H1 (cell line): ENCODE data around the gene SHANK2. TPM values are rescaled to one million over a fixed set of nuclear protein-coding genes. Genes with fewer than 3 reads are reported as not detected.
A peak's percentile ranks its signal among the peaks of the same experiment; 100 is the strongest.

ENCODE experiments used
- CTCF ChIA-PET: fragments of 300-600 bp; sonication (Branson Sonifier 250); formaldehyde crosslinking; loops from one replicate; lab custom pipeline; 2021; ENCODE audit not compliant: partially characterized antibody; lab: Charles Lee
- POLR2A ChIA-PET: fragments of 300-600 bp; sonication (Branson Sonifier 250); formaldehyde crosslinking; loops from one replicate; lab custom pipeline; 2021; ENCODE audit warnings: inconsistent platforms; ENCODE audit not compliant: partially characterized antibody; lab: Charles Lee
- DNase-seq, 2 experiments: peaks; one replicate each; pipeline versions ENCODE4 v3.0.0 to v3.0.0-alpha.2; 2010 to 2022; ENCODE audit warnings: low spot score in 2 of 2, low read depth in 1 of 2, mixed read lengths in 1 of 2
- FAIRE-seq: peaks from 2 replicates; lab custom pipeline; 2011; peaks lifted over from hg19 to GRCh38; lab: Jason Lieb, UNC
- H2AFZ ChIP-seq: 2 replicates; pipeline ENCODE4 v1.8.1; 2012; ENCODE audit warnings: low read length, inconsistent platforms
- H2AK5ac ChIP-seq: 2 replicates; pipeline ENCODE4 v1.6.1; 2013; ENCODE audit warnings: low read depth, low read length
- H2BK120ac ChIP-seq: replicated peaks from 2 replicates; pipeline ENCODE3; 2013; ENCODE audit warnings: low read depth, low read length, inconsistent platforms
- H2BK12ac ChIP-seq: 2 replicates; pipeline ENCODE4 v1.6.1; 2013; ENCODE audit warnings: low read depth, low read length
- H2BK15ac ChIP-seq: 2 replicates; pipeline ENCODE4 v1.6.1; 2013; ENCODE audit warnings: low read length
- H2BK20ac ChIP-seq: 2 replicates; pipeline ENCODE4 v1.6.1; 2013; ENCODE audit warnings: low read length
- H2BK5ac ChIP-seq: 2 replicates; pipeline ENCODE4 v1.6.1; 2013; ENCODE audit warnings: low read depth, low read length
- H3K14ac ChIP-seq: 2 replicates; pipeline ENCODE4 v1.6.1; 2013; ENCODE audit warnings: inconsistent platforms; ENCODE audit not compliant: insufficient read length
- H3K18ac ChIP-seq: 2 replicates; pipeline ENCODE4 v1.6.1; 2013; ENCODE audit warnings: low read length; ENCODE audit errors: extremely low read depth
- H3K23ac ChIP-seq: 2 replicates; pipeline ENCODE4 v1.6.1; 2013; ENCODE audit warnings: inconsistent platforms; ENCODE audit not compliant: insufficient read length
- H3K23me2 ChIP-seq: 2 replicates; pipeline ENCODE4 v1.6.1; 2013; ENCODE audit warnings: low read depth, low read length
- H3K27ac ChIP-seq: 2 replicates; pipeline ENCODE4 v1.6.1; 2011; ENCODE audit warnings: low read depth, low read length, inconsistent platforms
- H3K27me3 ChIP-seq, 4 experiments: replicated peaks in 1 of 4; 1 replicate in 1 of 4; 2 replicates in 3 of 4; pipeline versions ENCODE4 v1.6.1 to v1.8.1; 2011 to 2013; ENCODE audit warnings: low read length in 3 of 4, mild to moderate bottlenecking in 3 of 4, inconsistent platforms in 2 of 4, mixed read lengths in 2 of 4, moderate library complexity in 1 of 4; ENCODE audit not compliant: control insufficient read depth in 3 of 4, insufficient read depth in 3 of 4; ENCODE audit errors: extremely low read depth in 1 of 4
- H3K36me3 ChIP-seq, 4 experiments: 2 replicates each; pipeline versions ENCODE4 v1.6.1 to v1.8.1; 2011 to 2013; ENCODE audit warnings: mild to moderate bottlenecking in 4 of 4, low read length in 3 of 4, moderate library complexity in 2 of 4, control low read depth in 1 of 4, inconsistent platforms in 1 of 4; ENCODE audit not compliant: insufficient read depth in 4 of 4, control insufficient read depth in 2 of 4
- H3K4ac ChIP-seq: replicated peaks from 2 replicates; pipeline ENCODE3; 2013; ENCODE audit warnings: low read length, low read depth, mixed read lengths, inconsistent platforms; ENCODE audit not compliant: insufficient read length
- H3K4me1 ChIP-seq, 4 experiments: replicated peaks in 1 of 4; 1 replicate in 1 of 4; 2 replicates in 3 of 4; pipeline versions ENCODE4 v1.6.1 to v1.8.1; 2011 to 2013; ENCODE audit warnings: low read length in 3 of 4, inconsistent platforms in 2 of 4, mixed read lengths in 1 of 4; ENCODE audit not compliant: insufficient read depth in 4 of 4, control insufficient read depth in 3 of 4
- H3K4me2 ChIP-seq, 2 experiments: 2 replicates each; pipeline versions ENCODE4 v1.6.1 to v1.8.1; 2011 to 2013; ENCODE audit warnings: low read depth in 2 of 2, low read length in 2 of 2, control low read depth in 1 of 2, inconsistent platforms in 1 of 2, mild to moderate bottlenecking in 1 of 2; ENCODE audit not compliant: insufficient read depth in 1 of 2
- H3K4me3 ChIP-seq, 4 experiments: fragments of 200-600, 300-600 bp in 1 of 4; sonication (generic), shearing (Covaris generic), sonication (Bioruptor Twin) in 1 of 4; 2 replicates each; pipeline versions ENCODE4 v1.5.1 to v1.8.1; 2011 to 2016; ENCODE audit warnings: low read length in 4 of 4, low read depth in 3 of 4, control low read depth in 2 of 4, inconsistent platforms in 2 of 4, mild to moderate bottlenecking in 2 of 4, mixed read lengths in 1 of 4, moderate library complexity in 1 of 4; ENCODE audit not compliant: insufficient read depth in 2 of 4; ENCODE audit errors: extremely low read depth in 1 of 4
- H3K56ac ChIP-seq: replicated peaks from 2 replicates; pipeline ENCODE3; 2013; ENCODE audit warnings: low read depth, mild to moderate bottlenecking, mixed read lengths, low read length, inconsistent platforms; ENCODE audit not compliant: insufficient read length
- H3K79me1 ChIP-seq: 2 replicates; pipeline ENCODE4 v1.6.1; 2013; ENCODE audit warnings: low read depth, low read length, control low read depth
- H3K79me2 ChIP-seq, 2 experiments: 2 replicates each; pipeline versions ENCODE4 v1.6.1 to v1.8.1; 2012 to 2013; ENCODE audit warnings: low read length in 2 of 2, mild to moderate bottlenecking in 2 of 2, inconsistent platforms in 1 of 2; ENCODE audit not compliant: insufficient read depth in 2 of 2, control insufficient read depth in 1 of 2
- H3K9ac ChIP-seq, 4 experiments: replicated peaks in 1 of 4; 1 replicate in 1 of 4; 2 replicates in 3 of 4; pipeline versions ENCODE4 v1.6.1 to v1.8.1; 2011 to 2013; ENCODE audit warnings: low read depth in 3 of 4, low read length in 3 of 4, control low read depth in 2 of 4, mild to moderate bottlenecking in 2 of 4, moderate library complexity in 2 of 4, inconsistent platforms in 1 of 4; ENCODE audit errors: extremely low read depth in 1 of 4
- H3K9me3 ChIP-seq, 2 experiments: 2 replicates each; pipeline versions ENCODE4 v1.6.1 to v1.8.1; 2012 to 2013; ENCODE audit warnings: mild to moderate bottlenecking in 2 of 2, moderate library complexity in 2 of 2, control low read depth in 1 of 2, inconsistent platforms in 1 of 2, low read depth in 1 of 2, low read length in 1 of 2, mixed read lengths in 1 of 2; ENCODE audit not compliant: insufficient read depth in 2 of 2
- H4K20me1 ChIP-seq, 2 experiments: replicated peaks in 1 of 2; 2 replicates each; pipeline versions ENCODE3 to v1.8.1; 2011 to 2013; ENCODE audit warnings: inconsistent platforms in 2 of 2, low read length in 2 of 2, mild to moderate bottlenecking in 1 of 2; ENCODE audit not compliant: insufficient read depth in 2 of 2, control insufficient read depth in 1 of 2
- H4K5ac ChIP-seq: 2 replicates; pipeline ENCODE4 v1.6.1; 2013; ENCODE audit warnings: low read length, low read depth, mixed read lengths, inconsistent platforms; ENCODE audit not compliant: insufficient read length
- H4K8ac ChIP-seq: 2 replicates; pipeline ENCODE4 v1.8.0; 2013; ENCODE audit warnings: mild to moderate bottlenecking, moderate library complexity, low read length, inconsistent platforms; ENCODE audit not compliant: insufficient read depth; ENCODE audit errors: extremely low read depth
- H4K91ac ChIP-seq: replicated peaks from 2 replicates; pipeline ENCODE3; 2013; ENCODE audit warnings: low read length, mixed read lengths, inconsistent platforms; ENCODE audit not compliant: insufficient read length
- JUND ChIP-seq: IDR thresholded peaks from 2 replicates; pipeline ENCODE4 v1.6.1; 2011; ENCODE audit warnings: mild to moderate bottlenecking, improper control_type of control experiment, low read length
- SIRT6 ChIP-seq: IDR thresholded peaks from one replicate; pipeline ENCODE4 v1.7.1; 2012; ENCODE audit warnings: low read length, inconsistent platforms
- WGBS, 2 experiments: shearing (Covaris generic) in 1 of 2; methylation state at CpG; one replicate each; pipeline versions ENCODE4 v1.1.6 to v1.1.7; 2013 to 2015; ENCODE audit warnings: low lambda C conversion rate in 2 of 2, mixed read lengths in 2 of 2, inconsistent platforms in 1 of 2, low coverage in 1 of 2, missing lambda C conversion rate in 1 of 2; ENCODE audit not compliant: insufficient replicate concordance in 2 of 2, insufficient coverage in 1 of 2, insufficient read length in 1 of 2; ENCODE audit errors: extremely low coverage in 1 of 2, missing lambda C conversion rate in 1 of 2; 5-methylcytosine and 5-hydroxymethylcytosine counted together
- polyA plus RNA-seq, 7 experiments: library from polyadenylated mRNA; depleted of rRNA in 3 of 7; stranded (reverse) in 5 of 7; unstranded in 2 of 7; fragments of >200 nt in 5 of 7; fragments of 200-250 nt in 2 of 7; gene quantifications; 1 replicate in 5 of 7; 2 replicates in 1 of 7; 4 replicates in 1 of 7; pipeline versions ENCODE4 v1.2.1 to v1.2.3, GENCODE V29; 2011 to 2013; ENCODE audit warnings: missing spikeins in 2 of 7, mixed read lengths in 2 of 7
- total RNA-seq: library from RNA; stranded (reverse); fragmentation: NEBNext Ultra II Directional; extraction: Animal tissue kit (Norgen Biotek cat#: 25700); gene quantifications from 2 replicates; pipeline ENCODE4 v1.2.1, GENCODE V29; 2021

Gene SHANK2
- total and polyA plus RNA-seq, 2 of the 8 experiments (the other 6 are each of a cell fraction or from before 2014, with no cell fraction given), result 10.1 to 54.2 TPM

DNA sequence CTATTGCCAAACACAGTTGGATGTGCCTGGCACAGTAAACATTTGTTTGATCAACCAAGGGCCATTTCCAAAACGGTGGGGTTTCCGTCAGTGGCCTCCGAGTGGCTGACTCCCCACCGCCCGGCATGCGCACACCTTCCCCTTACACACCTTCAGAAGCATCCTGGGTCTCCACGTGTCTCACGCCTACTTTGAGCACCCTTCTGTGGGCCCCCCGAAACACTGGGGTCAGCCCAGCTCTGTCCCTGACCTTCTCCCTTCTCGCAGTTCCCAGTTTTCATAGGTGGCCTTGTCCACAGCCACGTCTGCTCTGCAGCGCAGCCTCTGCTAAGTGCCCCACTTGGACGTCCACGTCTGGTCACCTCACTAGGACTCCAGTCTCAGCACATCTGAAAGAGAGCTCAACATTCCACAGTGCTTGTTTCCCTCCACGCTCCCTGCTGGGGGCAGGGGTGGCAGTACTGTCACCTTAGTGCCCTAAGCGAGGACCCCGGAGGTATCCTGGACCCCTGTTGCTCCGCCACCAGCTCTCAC, 13.2 kb upstream of the SHANK2 start:
- H4K20me1 ChIP-seq, result no peaks in the 10 kb centered on the region
- no peaks in the 10 kb centered on the region for H3K79me1 ChIP-seq
- H3K23me2 ChIP-seq, result 0 out of 2 replicates have a peak, but pooled peaks cover 2% of the 10 kb centered on the region
- H3K9ac ChIP-seq, result no peak overlapping the region
- no peak overlapping the region for H3K4ac ChIP-seq
- CTCF ChIA-PET, result interaction anchor here (0.8 to 1.8 kb wide), 8 partner anchors 9 to 153 kb away, joined by 3 to 7 read pairs (median 3); partner anchors contain the start of gene SHANK2
- H2BK15ac ChIP-seq, result peak overlapping the region; percentile 97
- peak overlapping the region; percentile 78; the same call in 1 of the 2 replicates for H2AFZ ChIP-seq
- no peak overlapping the region for H3K4me3 ChIP-seq
- H3K18ac ChIP-seq, result 0 out of 2 replicates have a peak overlapping the region, but pooled peaks have one; percentile 85
- WGBS, 2 experiments, result 90% methylated on average over 18 of the region's 18 CpGs; no CpG with 5 or more reads in 1 of the 2 experiments
- no peak overlapping the region for H2BK5ac ChIP-seq
- no peak overlapping the region for H2BK120ac ChIP-seq
- H3K27ac ChIP-seq, result no peak overlapping the region
- no peak overlapping the region; the same call in 1 of the 2 replicates for H4K8ac ChIP-seq
- H3K14ac ChIP-seq, result no peak overlapping the region
- peak overlapping the region; percentile 48; the same call in 1 of the 2 replicates for H2AK5ac ChIP-seq
- H3K27me3 ChIP-seq, result no peaks in the 10 kb centered on the region; a peak in 1 of 7 replicates
- H2BK20ac ChIP-seq, result no peak overlapping the region; the same call in 1 of the 2 replicates
- no peaks in the 10 kb centered on the region for H3K36me3 ChIP-seq
- FAIRE-seq (no peak), DNase-seq (no peak)
- no peak overlapping the region for H4K91ac ChIP-seq
- H2BK12ac ChIP-seq, result peak overlapping the region; percentile 80; the same call in 1 of the 2 replicates
- no peak overlapping the region for H4K5ac ChIP-seq
- H3K23ac ChIP-seq, result no peak overlapping the region
- POLR2A ChIA-PET, result interaction anchor here (0.7 to 2.4 kb wide), 5 partner anchors 10 to 125 kb away, joined by 3 to 13 read pairs (median 11); partner anchors contain the start of gene SHANK2
- H3K79me2 ChIP-seq, result no peaks in the 10 kb centered on the region
- H3K4me2 ChIP-seq, result peak overlapping the region in 1 of 2 experiments; percentile 52; a peak in 1 of 4 replicates
- H3K9me3 ChIP-seq, result no peaks in the 10 kb centered on the region
- peaks cover 2 to 10% (median 5%) of the 10 kb centered on the region in 4 experiments for H3K4me1 ChIP-seq
- H3K56ac ChIP-seq, result no peak overlapping the region
- no peak for TF ChIP-seq SIRT6
- no peak for TF ChIP-seq JUND
